HCT116 (cell line): Measurements from ENCODE around the gene NTRK3. TPM values are rescaled to one million over a fixed set of nuclear protein-coding genes. Genes with fewer than 3 reads are reported as not detected.

Source experiments
- ATAC-seq: fragments of 200-7000 bp; cut with Tn5 transposase; 2 replicates; pipeline ENCODE4 v1.9.1; 2020; ENCODE audit warnings: mild to moderate bottlenecking, moderate library complexity
- BruUV-seq: library from RNA; stranded (reverse); fragments of 400-500 nt; replicated peaks from 2 replicates; lab custom pipeline; 2021; lab: Mats Ljungman, UMichigan
- CTCF ChIA-PET: fragments of 300-600 bp; sonication (Branson Sonifier 250); formaldehyde crosslinking; loops from one replicate; lab custom pipeline; 2021; ENCODE audit warnings: antibody characterized with exemption; lab: Charles Lee
- POLR2A ChIA-PET: fragments of 300-600, 350-600 bp; sonication (Branson Sonifier 250); formaldehyde crosslinking; loops from one replicate; lab custom pipeline; 2021; ENCODE audit warnings: antibody characterized with exemption; lab: Charles Lee
- RAD21 ChIA-PET, 2 experiments: fragments of 300-600 bp; sonication (Branson Sonifier 250); formaldehyde crosslinking; loops; one replicate each; lab custom pipeline; 2023; ENCODE audit warnings: low total read pairs in 2 of 2; ENCODE audit not compliant: uncharacterized antibody in 2 of 2, unreplicated experiment in 2 of 2, low non-redundant PET in 1 of 2; lab: Charles Lee
- DNase-seq: peaks from one replicate; pipeline ENCODE4 v3.0.0-alpha.2; 2010; ENCODE audit warnings: low read depth, low spot score
- H2AFZ ChIP-seq: fragments of 200-600 bp; shearing (Covaris generic), sonication (generic); 2 replicates; pipeline ENCODE4 v1.6.1; 2017; ENCODE audit warnings: low read depth, mixed run types, mixed read lengths, antibody characterized with exemption, low read length; ENCODE audit not compliant: poor library complexity, severe bottlenecking
- H3K27ac ChIP-seq: 2 replicates; pipeline ENCODE4 v1.5.1; 2012; ENCODE audit warnings: low read depth, low read length
- H3K27me3 ChIP-seq: fragments of 200-600 bp; sonication (generic); 2 replicates; pipeline ENCODE4 v1.6.1; 2016; ENCODE audit warnings: mixed run types, low read length, mixed read lengths; ENCODE audit not compliant: insufficient read depth
- H3K36me3 ChIP-seq, 2 experiments: fragments of 200-500 bp in 1 of 2; fragments of 200-600 bp in 1 of 2; sonication (Bioruptor generic) in 1 of 2; sonication (generic) in 1 of 2; 2 replicates each; pipeline versions ENCODE4 v1.5.1 to v1.6.1; 2014 to 2016; ENCODE audit warnings: low read length in 2 of 2, inconsistent platforms in 1 of 2, mixed read lengths in 1 of 2, mixed run types in 1 of 2; ENCODE audit not compliant: insufficient read depth in 2 of 2, control insufficient read depth in 1 of 2
- H3K4me1 ChIP-seq, 2 experiments: fragments of 200-600 bp in 1 of 2; sonication (generic) in 1 of 2; 2 replicates each; pipeline versions ENCODE4 v1.5.1 to v1.6.1; 2012 to 2017; ENCODE audit warnings: low read length in 2 of 2, inconsistent platforms in 1 of 2, mild to moderate bottlenecking in 1 of 2, mixed read lengths in 1 of 2, mixed run types in 1 of 2, moderate library complexity in 1 of 2; ENCODE audit not compliant: insufficient read depth in 2 of 2, control insufficient read depth in 1 of 2
- H3K4me2 ChIP-seq: fragments of 200-600 bp; sonication (generic); 2 replicates; pipeline ENCODE4 v1.6.1; 2017; ENCODE audit warnings: mixed run types, low read length, mixed read lengths
- H3K4me3 ChIP-seq, 2 experiments: fragments of 200-600 bp in 1 of 2; sonication (generic) in 1 of 2; replicated peaks in 1 of 2; 2 replicates each; pipeline ENCODE4 v1.5.1; 2011 to 2016; ENCODE audit warnings: low read length in 2 of 2, control low read depth in 1 of 2, low read depth in 1 of 2, mild to moderate bottlenecking in 1 of 2, mixed read lengths in 1 of 2, mixed run types in 1 of 2
- H3K79me2 ChIP-seq: fragments of 200-600 bp; sonication (generic); 2 replicates; pipeline ENCODE4 v1.6.1; 2017; ENCODE audit warnings: mild to moderate bottlenecking, mixed run types, low read length, moderate library complexity, mixed read lengths; ENCODE audit not compliant: insufficient read depth
- H3K9ac ChIP-seq: fragments of 200-600 bp; sonication (generic); 2 replicates; pipeline ENCODE4 v1.6.1; 2016; ENCODE audit warnings: low read length, mixed read lengths
- H3K9me2 ChIP-seq: fragments of 200-600 bp; sonication (generic), shearing (Covaris generic); 2 replicates; pipeline ENCODE4 v1.6.1; 2017; ENCODE audit warnings: mixed run types, mild to moderate bottlenecking, moderate library complexity; ENCODE audit not compliant: insufficient read depth
- H3K9me3 ChIP-seq, 2 experiments: fragments of 200-500 bp in 1 of 2; fragments of 200-600 bp in 1 of 2; sonication (Bioruptor generic) in 1 of 2; sonication (generic) in 1 of 2; 2 replicates each; pipeline ENCODE4 v1.6.1; 2014 to 2017; ENCODE audit warnings: low read length in 2 of 2, mixed read lengths in 2 of 2, inconsistent platforms in 1 of 2, low read depth in 1 of 2, mild to moderate bottlenecking in 1 of 2, mixed run types in 1 of 2, moderate library complexity in 1 of 2; ENCODE audit not compliant: control insufficient read depth in 1 of 2, insufficient read depth in 1 of 2
- H4K20me1 ChIP-seq: fragments of 200-600 bp; sonication (generic), shearing (Covaris generic); 2 replicates; pipeline ENCODE4 v1.6.1; 2017; ENCODE audit warnings: mixed run types, mild to moderate bottlenecking, moderate library complexity; ENCODE audit not compliant: insufficient read depth
- EGR1 ChIP-seq: IDR thresholded peaks from 2 replicates; pipeline ENCODE4 v1.6.1; 2012; ENCODE audit warnings: low read depth
- JUND ChIP-seq: IDR thresholded peaks from 2 replicates; pipeline ENCODE4 v1.6.1; 2012
- POLR2A ChIP-seq: IDR thresholded peaks from 2 replicates; pipeline ENCODE4 v1.7.0; 2011; ENCODE audit warnings: borderline replicate concordance; ENCODE audit not compliant: insufficient read depth, insufficient read length; ENCODE audit errors: extremely low read depth
- POLR2AphosphoS5 ChIP-seq: IDR thresholded peaks from 2 replicates; pipeline ENCODE4 v1.6.1; 2011; ENCODE audit warnings: mild to moderate bottlenecking, low read depth, low read length, moderate library complexity
- REST ChIP-seq: IDR thresholded peaks from 2 replicates; pipeline ENCODE4 v1.6.1; 2012; ENCODE audit warnings: low read depth
- SP1 ChIP-seq: IDR thresholded peaks from 2 replicates; pipeline ENCODE4 v1.6.1; 2012; ENCODE audit warnings: low read depth
- YY1 ChIP-seq: IDR thresholded peaks from 2 replicates; pipeline ENCODE4 v1.6.1; 2011; ENCODE audit warnings: low read length, low read depth, moderate library complexity, mild to moderate bottlenecking; ENCODE audit not compliant: insufficient replicate concordance; ENCODE audit errors: extremely low read depth
- intact Hi-C: fragments of 100-400 bp; cut with micrococcal nuclease; formaldehyde crosslinking; loops from 2 replicates; pipeline ENCODE4 v1.10.0; 2022
- total RNA-seq: library from RNA; stranded (reverse); gene quantifications from one replicate; pipeline ENCODE4 v1.2.1, GENCODE V29; 2021; ENCODE audit not compliant: unreplicated experiment
- TF ChIP-seq, protein P1 (sequence below), 3 experiments: fragments of 200-600 bp in 1 of 3; sonication (generic) in 1 of 3; IDR thresholded peaks in 2 of 3; conservative IDR thresholded peaks in 1 of 3; 2 replicates each; pipeline ENCODE4 v1.5.1; 2012 to 2017; ENCODE audit warnings: low read depth in 2 of 3, low read length in 2 of 3, antibody characterized with exemption in 1 of 3, borderline replicate concordance in 1 of 3, control low read depth in 1 of 3, mild to moderate bottlenecking in 1 of 3, mixed read lengths in 1 of 3, mixed run types in 1 of 3, moderate library complexity in 1 of 3; ENCODE audit not compliant: insufficient read depth in 1 of 3

The NTRK3 gene
- total RNA-seq, 1 experiment from 2014 or later: not detected

GRCh38 chr15:87940768-87941167, 315.8 kb downstream of the NTRK3 start:
- H3K9me3 ChIP-seq: peaks cover 0 to 9% of the 10 kb centered on the region in 2 experiments; a peak in 1 of 4 replicates
- ATAC-seq: no peak
- H3K4me1 ChIP-seq: no peaks in the 10 kb centered on the region; a peak in 1 of 4 replicates
- H3K4me3 ChIP-seq: no peak overlapping the region
- no TSS peak for BruUV-seq
- H4K20me1 ChIP-seq: no peaks in the 10 kb centered on the region
- H3K27ac ChIP-seq: no peak overlapping the region
- TF ChIP-seq JUND (no peak), POLR2AphosphoS5 (no peak), EGR1 (no peak), SP1 (no peak), POLR2A (no peak), REST (no peak), YY1 (no peak)
- TF ChIP-seq, protein P1, sequence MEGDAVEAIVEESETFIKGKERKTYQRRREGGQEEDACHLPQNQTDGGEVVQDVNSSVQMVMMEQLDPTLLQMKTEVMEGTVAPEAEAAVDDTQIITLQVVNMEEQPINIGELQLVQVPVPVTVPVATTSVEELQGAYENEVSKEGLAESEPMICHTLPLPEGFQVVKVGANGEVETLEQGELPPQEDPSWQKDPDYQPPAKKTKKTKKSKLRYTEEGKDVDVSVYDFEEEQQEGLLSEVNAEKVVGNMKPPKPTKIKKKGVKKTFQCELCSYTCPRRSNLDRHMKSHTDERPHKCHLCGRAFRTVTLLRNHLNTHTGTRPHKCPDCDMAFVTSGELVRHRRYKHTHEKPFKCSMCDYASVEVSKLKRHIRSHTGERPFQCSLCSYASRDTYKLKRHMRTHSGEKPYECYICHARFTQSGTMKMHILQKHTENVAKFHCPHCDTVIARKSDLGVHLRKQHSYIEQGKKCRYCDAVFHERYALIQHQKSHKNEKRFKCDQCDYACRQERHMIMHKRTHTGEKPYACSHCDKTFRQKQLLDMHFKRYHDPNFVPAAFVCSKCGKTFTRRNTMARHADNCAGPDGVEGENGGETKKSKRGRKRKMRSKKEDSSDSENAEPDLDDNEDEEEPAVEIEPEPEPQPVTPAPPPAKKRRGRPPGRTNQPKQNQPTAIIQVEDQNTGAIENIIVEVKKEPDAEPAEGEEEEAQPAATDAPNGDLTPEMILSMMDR (IDR thresholded peaks at IDR 0.05 in 2 of 3, conservative IDR thresholded peaks at IDR 0.05 in 1 of 3; ENCODE audit: borderline replicate concordance in 1 of 3, insufficient read depth in 1 of 3, low read depth in 2 of 3, low read length in 2 of 3): no peak
- no peak for DNase-seq
- RAD21 ChIA-PET: no interaction called here
- POLR2A ChIA-PET: no interaction called here
- no peaks in the 10 kb centered on the region for H3K27me3 ChIP-seq
- H3K9me2 ChIP-seq: no peaks in the 10 kb centered on the region
- H3K9ac ChIP-seq: no peak overlapping the region
- H3K36me3 ChIP-seq: no peaks in the 10 kb centered on the region; a peak in 1 of 4 replicates
- no peaks in the 10 kb centered on the region for H3K79me2 ChIP-seq
- intact Hi-C loops: no loop called here
- no peak overlapping the region for H3K4me2 ChIP-seq
- CTCF ChIA-PET: no interaction called here
- H2AFZ ChIP-seq: no peak overlapping the region
